HG02623 (cell line): ENCODE measurements around the gene CDH11.
A peak's percentile ranks its signal among the peaks of the same experiment; 100 is the strongest.

ENCODE experiments used
- ATAC-seq: cut with Tn5 transposase; IDR thresholded peaks from one replicate; pipeline ENCODE4 v1.9.1; 2021; ENCODE audit warnings: moderate library complexity; ENCODE audit not compliant: unreplicated experiment

CDH11 gene

GRCh38 chr16:65117811-65118448 is 3.9 kb downstream of the CDH11 start:
- ATAC-seq: peak; percentile 79

GRCh38 chr16:65116818-65117430 is 4.9 kb downstream of the CDH11 start:
- ATAC-seq: no peak

GRCh38 chr16:65116216-65116615 is 5.6 kb downstream of the CDH11 start:
- ATAC-seq: no peak

GRCh38 chr16:65114527-65114926 is 7.3 kb downstream of the CDH11 start:
- ATAC-seq: no peak

- ATAC-seq: no peak
Observed at GRCh38 chr16:65113441-65113840, 8.4 kb downstream of the CDH11 start.

GRCh38 chr16:65111306-65111705 is 10.6 kb downstream of the CDH11 start:
- ATAC-seq: no peak

GRCh38 chr16:65106757-65107156 is 15.1 kb downstream of the CDH11 start:
- ATAC-seq: no peak

- ATAC-seq: no peak
Observed at GRCh38 chr16:65105171-65105570, 16.7 kb downstream of the CDH11 start.

- no peak for ATAC-seq
Observed at GRCh38 chr16:65104471-65104870, 17.4 kb downstream of the CDH11 start.

- no peak for ATAC-seq
Observed at GRCh38 chr16:65102326-65102725, 19.5 kb downstream of the CDH11 start.

GRCh38 chr16:65101009-65101408 is 20.9 kb downstream of the CDH11 start:
- ATAC-seq: no peak

GRCh38 chr16:65099607-65100006 is 22.3 kb downstream of the CDH11 start:
- no peak for ATAC-seq

GRCh38 chr16:65098916-65099315 is 22.9 kb downstream of the CDH11 start:
- ATAC-seq: no peak

- ATAC-seq: no peak
Observed at GRCh38 chr16:65097296-65097695, 24.6 kb downstream of the CDH11 start.

GRCh38 chr16:65095906-65096305 is 26.0 kb downstream of the CDH11 start:
- no peak for ATAC-seq

- ATAC-seq: no peak
Observed at GRCh38 chr16:65095090-65095728, 26.7 kb downstream of the CDH11 start.

- no peak for ATAC-seq
Observed at GRCh38 chr16:65094009-65094408, 27.9 kb downstream of the CDH11 start.

- ATAC-seq: no peak
Observed at GRCh38 chr16:65083164-65083857, 38.6 kb downstream of the CDH11 start.

- ATAC-seq: no peak
Observed at GRCh38 chr16:65079549-65079948, 42.3 kb downstream of the CDH11 start.

- ATAC-seq: no peak
Observed at GRCh38 chr16:65077181-65077580, 44.7 kb downstream of the CDH11 start.

- no peak for ATAC-seq
Observed at GRCh38 chr16:65075877-65076276, 46.0 kb downstream of the CDH11 start.
